ENCODE measurements around the gene IRF4.

Gene IRF4

DNA sequence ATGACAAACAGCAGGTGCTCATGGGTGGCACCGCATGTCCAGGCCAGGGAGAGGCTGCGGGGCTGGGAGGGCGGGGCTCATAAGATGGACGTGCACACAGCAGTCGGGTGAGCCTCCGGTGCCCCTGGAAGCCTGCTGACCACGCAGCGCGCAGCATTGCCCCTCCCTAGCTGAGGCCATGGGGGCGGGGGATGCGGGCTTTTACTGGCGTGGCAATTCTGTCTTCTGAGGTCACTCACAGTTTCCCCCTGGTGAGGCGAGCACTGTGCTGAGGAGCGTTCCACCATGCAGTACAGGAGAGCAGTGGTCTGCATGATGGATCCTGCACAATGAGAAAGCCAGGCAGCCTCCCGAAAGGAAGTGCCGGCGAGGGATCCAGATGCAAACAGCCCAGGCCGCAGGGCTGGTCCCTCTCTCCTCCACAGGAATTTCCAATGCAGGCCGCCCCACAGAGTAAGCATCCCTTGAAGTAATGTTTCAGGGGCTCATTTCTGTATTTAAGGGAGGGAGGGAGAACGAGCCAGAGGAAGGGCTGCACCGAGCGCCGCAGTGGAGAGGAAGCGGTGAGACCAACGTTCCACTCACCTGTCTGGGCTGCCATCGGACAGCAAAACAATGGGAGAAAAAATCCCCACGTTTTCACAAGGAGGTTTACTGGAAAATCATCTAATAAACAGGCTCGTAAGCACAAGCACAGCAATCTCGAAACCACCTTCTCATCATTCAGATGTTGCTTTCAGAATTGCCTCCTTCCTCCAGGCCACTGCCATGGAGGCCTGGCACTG is 56.0 kb downstream of the IRF4 start:
- no peak for DNase-seq
- no peak for TF ChIP-seq EZH2phosphoT487 (IDR thresholded peaks at IDR 0.05; ENCODE audit: low read length)
- TF ChIP-seq, protein P1, sequence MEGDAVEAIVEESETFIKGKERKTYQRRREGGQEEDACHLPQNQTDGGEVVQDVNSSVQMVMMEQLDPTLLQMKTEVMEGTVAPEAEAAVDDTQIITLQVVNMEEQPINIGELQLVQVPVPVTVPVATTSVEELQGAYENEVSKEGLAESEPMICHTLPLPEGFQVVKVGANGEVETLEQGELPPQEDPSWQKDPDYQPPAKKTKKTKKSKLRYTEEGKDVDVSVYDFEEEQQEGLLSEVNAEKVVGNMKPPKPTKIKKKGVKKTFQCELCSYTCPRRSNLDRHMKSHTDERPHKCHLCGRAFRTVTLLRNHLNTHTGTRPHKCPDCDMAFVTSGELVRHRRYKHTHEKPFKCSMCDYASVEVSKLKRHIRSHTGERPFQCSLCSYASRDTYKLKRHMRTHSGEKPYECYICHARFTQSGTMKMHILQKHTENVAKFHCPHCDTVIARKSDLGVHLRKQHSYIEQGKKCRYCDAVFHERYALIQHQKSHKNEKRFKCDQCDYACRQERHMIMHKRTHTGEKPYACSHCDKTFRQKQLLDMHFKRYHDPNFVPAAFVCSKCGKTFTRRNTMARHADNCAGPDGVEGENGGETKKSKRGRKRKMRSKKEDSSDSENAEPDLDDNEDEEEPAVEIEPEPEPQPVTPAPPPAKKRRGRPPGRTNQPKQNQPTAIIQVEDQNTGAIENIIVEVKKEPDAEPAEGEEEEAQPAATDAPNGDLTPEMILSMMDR (IDR thresholded peaks at IDR 0.05; ENCODE audit: low read length) = no peak
- no peak for TF ChIP-seq EZH2 (optimal IDR thresholded peaks at IDR 0.05; ENCODE audit: low read depth, low read length)
- H3K79me2 ChIP-seq (ENCODE audit: low read length) = no peaks in the 10 kb centered on the region
- no peaks in the 10 kb centered on the region for H3K4me1 ChIP-seq (ENCODE audit: low read length)
- no peaks in the 10 kb centered on the region for H3F3A ChIP-seq (ENCODE audit: insufficient read depth, low read length)
- no peaks in the 10 kb centered on the region for H3K9me2 ChIP-seq (replicated peaks; ENCODE audit: insufficient read depth, low read length)
- H3K9me3 ChIP-seq (replicated peaks; ENCODE audit: insufficient read depth, low read length) = no peaks in the 10 kb centered on the region
- H2AFZ ChIP-seq (ENCODE audit: low read length) = no peak overlapping the region
- H3K9ac ChIP-seq (ENCODE audit: low read length) = no peak overlapping the region
- H3K4me3 ChIP-seq (ENCODE audit: low read length) = no peak overlapping the region
- no peaks in the 10 kb centered on the region for H3K27me3 ChIP-seq (replicated peaks; ENCODE audit: insufficient read depth, low read length)
- no peak overlapping the region for H3K4me2 ChIP-seq (ENCODE audit: low read depth, low read length)
- no peaks in the 10 kb centered on the region for H3K36me3 ChIP-seq (replicated peaks; ENCODE audit: insufficient read depth, low read length)
- no peaks in the 10 kb centered on the region for H4K20me1 ChIP-seq (ENCODE audit: insufficient read depth, low read length)
- H3K27ac ChIP-seq (ENCODE audit: low read length) = no peak overlapping the region

DNA sequence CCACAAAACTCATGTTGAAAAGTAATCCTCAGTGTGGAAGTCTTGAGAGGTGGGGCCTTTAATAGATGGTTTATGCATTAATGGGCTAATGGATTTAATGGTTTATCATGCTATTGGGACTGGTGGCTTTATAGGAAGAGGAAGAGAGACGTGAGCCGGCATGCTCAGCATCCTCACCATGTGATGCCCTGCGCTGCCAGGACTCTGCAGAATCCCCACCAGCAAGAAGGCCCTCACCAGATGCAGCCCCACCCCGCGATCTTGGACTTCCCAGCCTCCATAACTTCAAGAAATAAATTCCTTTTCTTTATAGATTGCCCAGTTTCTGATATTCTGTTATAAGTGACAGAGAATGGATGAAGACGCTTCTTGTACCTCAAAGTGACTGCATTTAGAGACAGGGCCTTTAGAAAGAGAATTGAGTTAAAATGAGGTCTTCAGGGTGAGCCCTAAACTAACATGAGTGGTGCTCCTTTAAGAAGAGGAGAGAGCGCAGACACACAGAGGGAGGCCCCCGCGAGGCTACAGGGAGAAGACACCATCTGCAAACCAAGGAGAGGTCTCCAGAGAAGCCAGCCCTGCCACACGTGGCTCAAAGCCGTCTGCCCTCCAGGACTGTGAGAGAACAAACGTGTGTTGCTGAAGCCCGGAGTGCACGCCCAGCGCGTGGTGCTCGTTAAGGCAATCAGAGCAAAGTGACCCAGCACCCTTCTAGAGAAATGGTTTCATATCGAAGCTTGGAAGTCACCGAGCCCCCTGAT is 56.9 kb downstream of the IRF4 start:
- H3K27me3 ChIP-seq (replicated peaks; ENCODE audit: insufficient read depth, low read length) = no peaks in the 10 kb centered on the region
- no peak overlapping the region for H3K27ac ChIP-seq (ENCODE audit: low read length)

GRCh38 chr6:449057-449430 is 57.5 kb downstream of the IRF4 start:
- no peak for DNase-seq
- H3K4me1 ChIP-seq (ENCODE audit: low read length) = no peaks in the 10 kb centered on the region
- no peak overlapping the region for H3K9ac ChIP-seq (ENCODE audit: low read length)
- no peaks in the 10 kb centered on the region for H3K27me3 ChIP-seq (replicated peaks; ENCODE audit: insufficient read depth, low read length)
- H3K9me3 ChIP-seq (replicated peaks; ENCODE audit: insufficient read depth, low read length) = no peaks in the 10 kb centered on the region
- no peak overlapping the region for H3K4me2 ChIP-seq (ENCODE audit: low read depth, low read length)
- no peaks in the 10 kb centered on the region for H3K79me2 ChIP-seq (ENCODE audit: low read length)
- H2AFZ ChIP-seq (ENCODE audit: low read length) = no peak overlapping the region
- H3K9me2 ChIP-seq (replicated peaks; ENCODE audit: insufficient read depth, low read length) = no peaks in the 10 kb centered on the region
- H3K4me3 ChIP-seq (ENCODE audit: low read length) = no peak overlapping the region
- no peak overlapping the region for H3K27ac ChIP-seq (ENCODE audit: low read length)
- no peaks in the 10 kb centered on the region for H4K20me1 ChIP-seq (ENCODE audit: insufficient read depth, low read length)
- TF ChIP-seq, protein P1 (IDR thresholded peaks at IDR 0.05; ENCODE audit: low read length) = no peak
- no peak for TF ChIP-seq EZH2 (optimal IDR thresholded peaks at IDR 0.05; ENCODE audit: low read depth, low read length)
- TF ChIP-seq EZH2phosphoT487 (IDR thresholded peaks at IDR 0.05; ENCODE audit: low read length) = no peak
- no peaks in the 10 kb centered on the region for H3K36me3 ChIP-seq (replicated peaks; ENCODE audit: insufficient read depth, low read length)
- no peaks in the 10 kb centered on the region for H3F3A ChIP-seq (ENCODE audit: insufficient read depth, low read length)

More for the DNA sequence above, 56.9 kb downstream of the IRF4 start:
- TF ChIP-seq EZH2phosphoT487 (IDR thresholded peaks at IDR 0.05; ENCODE audit: low read length) (no peak), EZH2 (optimal IDR thresholded peaks at IDR 0.05; ENCODE audit: low read depth, low read length) (no peak)
- TF ChIP-seq, protein P1 (IDR thresholded peaks at IDR 0.05; ENCODE audit: low read length) = no peak
- Histone ChIP-seq H2AFZ (ENCODE audit: low read length) (no peak overlapping the region), H3K9me3 (replicated peaks; ENCODE audit: insufficient read depth, low read length) (no peaks in the 10 kb centered on the region), H3K9me2 (replicated peaks; ENCODE audit: insufficient read depth, low read length) (no peaks in the 10 kb centered on the region), H3K9ac (ENCODE audit: low read length) (no peak overlapping the region), H3K79me2 (ENCODE audit: low read length) (no peaks in the 10 kb centered on the region), H4K20me1 (ENCODE audit: insufficient read depth, low read length) (no peaks in the 10 kb centered on the region), H3F3A (ENCODE audit: insufficient read depth, low read length) (no peaks in the 10 kb centered on the region), H3K36me3 (replicated peaks; ENCODE audit: insufficient read depth, low read length) (no peaks in the 10 kb centered on the region), H3K4me3 (ENCODE audit: low read length) (no peak overlapping the region), H3K4me2 (ENCODE audit: low read depth, low read length) (no peak overlapping the region), H3K4me1 (ENCODE audit: low read length) (no peaks in the 10 kb centered on the region)
- DNase-seq = no peak

All from MM.1S (cell line).